Activated CD4-positive, alpha-beta T cell treated with anti-CD3 and anti-CD28 coated beads, Interleukin-10, Interleukin-2, amounts not matched to agents 100 ng/mL and 50 ng/mL, durations not matched to agents 16 hours and 8 hours (primary cell): ENCODE results near the gene C16orf89.
"Not testable (repeated sequence)": the region's sequence is repeated elsewhere in the genome, so short reads cannot be mapped to it uniquely, and the experiment has no call there.

Experiments used
- DNase-seq: peaks from one replicate; pipeline ENCODE4 v3.0.0-alpha.2; 2020

C16orf89 gene

GRCh38 chr16:5065813-5066212 is at the start of gene C16orf89:
Gene C16orf89 (minus strand): TSS chr16:5065956. CDS start chr16:5065908, 48 bp downstream.
- DNase-seq: no peak

- not testable (repeated sequence) for DNase-seq
Measured at GRCh38 chr16:5110933-5111332, 45.2 kb upstream of the C16orf89 start.

- no peak for DNase-seq
Measured at GRCh38 chr16:5108505-5109158, 42.9 kb upstream of the C16orf89 start.

GRCh38 chr16:5105039-5105438 is 39.3 kb upstream of the C16orf89 start:
- not testable (repeated sequence) for DNase-seq

- not testable (repeated sequence) for DNase-seq
Measured at GRCh38 chr16:5103296-5104032, 37.7 kb upstream of the C16orf89 start.

GRCh38 chr16:5099174-5099573 is 33.4 kb upstream of the C16orf89 start:
- not testable (repeated sequence) for DNase-seq

- DNase-seq: peak; percentile 74
Measured at GRCh38 chr16:5098221-5099159, 32.7 kb upstream of the C16orf89 start.

GRCh38 chr16:5097470-5098220 is 31.9 kb upstream of the C16orf89 start, which contains the start of gene EEF2KMT:
Gene EEF2KMT (minus strand): TSS chr16:5097795. CDS start chr16:5097739, 56 bp downstream.
- DNase-seq: peak; percentile 98

- peak; percentile 43 for DNase-seq
Measured at GRCh38 chr16:5097061-5097469, 31.3 kb upstream of the C16orf89 start.

- not testable (repeated sequence) for DNase-seq
Measured at GRCh38 chr16:5096437-5097060, 30.8 kb upstream of the C16orf89 start.

GRCh38 chr16:5095145-5095830 is 29.5 kb upstream of the C16orf89 start:
- DNase-seq: not testable (repeated sequence)

GRCh38 chr16:5093746-5094145 is 28.0 kb upstream of the C16orf89 start:
- not testable (repeated sequence) for DNase-seq

GRCh38 chr16:5093081-5093480 is 27.3 kb upstream of the C16orf89 start:
- not testable (repeated sequence) for DNase-seq

- not testable (repeated sequence) for DNase-seq
Measured at GRCh38 chr16:5090592-5090991, 24.8 kb upstream of the C16orf89 start.

GRCh38 chr16:5089911-5090555 is 24.3 kb upstream of the C16orf89 start:
- not testable (repeated sequence) for DNase-seq

- DNase-seq: not testable (repeated sequence)
Measured at GRCh38 chr16:5088936-5089335, 23.2 kb upstream of the C16orf89 start.

GRCh38 chr16:5088086-5088790 is 22.5 kb upstream of the C16orf89 start:
- not testable (repeated sequence) for DNase-seq

GRCh38 chr16:5085716-5086115 is 20.0 kb upstream of the C16orf89 start:
- DNase-seq: not testable (repeated sequence)

- DNase-seq: peak; percentile 67
Measured at GRCh38 chr16:5084802-5085201, 19.0 kb upstream of the C16orf89 start.
